Endothelial cell of umbilical vein (primary cell): Measurements from ENCODE around the gene SLC25A38. TPM values are rescaled to one million over a fixed set of nuclear protein-coding genes. Genes with fewer than 3 reads are reported as not detected.

Experiments
- BruUV-seq: library from RNA; stranded (reverse); fragments of 400-500 nt; replicated peaks from 2 replicates; lab custom pipeline; 2021; lab: Mats Ljungman, UMichigan
- CTCF ChIA-PET: fragments of 300-600, 350-600 bp; sonication (Branson Sonifier 250); formaldehyde crosslinking; loops from one replicate; lab custom pipeline; 2021; ENCODE audit warnings: antibody characterized with exemption, inconsistent platforms; lab: Charles Lee
- POLR2A ChIA-PET: fragments of 300-600, 350-600 bp; sonication (Branson Sonifier 250); formaldehyde crosslinking; loops from one replicate; lab custom pipeline; 2021; ENCODE audit warnings: antibody characterized with exemption, inconsistent platforms; lab: Charles Lee
- DNase-seq: peaks from one replicate; pipeline ENCODE4 v3.0.0-alpha.2; 2011; ENCODE audit warnings: low read depth, low spot score
- FAIRE-seq: peaks from 2 replicates; lab custom pipeline; 2011; peaks lifted over from hg19 to GRCh38; lab: Jason Lieb, UNC
- H2AFZ ChIP-seq: 2 replicates; pipeline ENCODE4 v1.6.0; 2012; ENCODE audit warnings: low read depth, low read length, control low read depth, inconsistent platforms
- H3K27ac ChIP-seq: 2 replicates; pipeline ENCODE4 v1.5.1; 2011; ENCODE audit warnings: low read depth, mild to moderate bottlenecking, control low read depth, low read length, moderate library complexity; ENCODE audit not compliant: insufficient read depth
- H3K27me3 ChIP-seq, 2 experiments: 2 replicates each; pipeline versions ENCODE4 v1.6.0 to v1.6.1; 2011; ENCODE audit warnings: low read length in 2 of 2, mixed read lengths in 1 of 2; ENCODE audit not compliant: control insufficient read depth in 2 of 2, insufficient read depth in 2 of 2
- H3K36me3 ChIP-seq, 2 experiments: 2 replicates in 1 of 2; 3 replicates in 1 of 2; pipeline ENCODE4 v1.5.1; 2011; ENCODE audit warnings: low read length in 2 of 2, mild to moderate bottlenecking in 1 of 2, moderate library complexity in 1 of 2; ENCODE audit not compliant: control insufficient read depth in 2 of 2, insufficient read depth in 2 of 2; ENCODE audit errors: extremely low read depth in 1 of 2
- H3K4me1 ChIP-seq: 3 replicates; pipeline ENCODE4 v1.5.1; 2011; ENCODE audit warnings: mild to moderate bottlenecking, low read length; ENCODE audit not compliant: control insufficient read depth, insufficient read depth; ENCODE audit errors: extremely low read depth
- H3K4me2 ChIP-seq: 2 replicates; pipeline ENCODE4 v1.6.1; 2011; ENCODE audit warnings: low read length, control low read depth, mixed read lengths; ENCODE audit not compliant: insufficient read depth
- H3K4me3 ChIP-seq, 3 experiments: fragments of 200-600 bp in 1 of 3; sonication (generic), shearing (Covaris generic) in 1 of 3; replicated peaks in 1 of 3; 2 replicates each; pipeline ENCODE4 v1.5.1; 2011 to 2016; ENCODE audit warnings: control low read depth in 3 of 3, low read length in 3 of 3, mild to moderate bottlenecking in 2 of 3, inconsistent platforms in 1 of 3, low read depth in 1 of 3, moderate library complexity in 1 of 3; ENCODE audit not compliant: insufficient read depth in 1 of 3
- H3K79me2 ChIP-seq: 2 replicates; pipeline ENCODE4 v1.6.0; 2012; ENCODE audit warnings: low read length, inconsistent platforms; ENCODE audit not compliant: control insufficient read depth, insufficient read depth
- H3K9ac ChIP-seq: replicated peaks from 2 replicates; pipeline ENCODE3; 2011; ENCODE audit warnings: low read length, control low read depth; ENCODE audit not compliant: insufficient read depth; ENCODE audit errors: extremely low read depth
- H3K9me1 ChIP-seq: replicated peaks from 3 replicates; pipeline ENCODE4 v1.6.0; 2011; ENCODE audit warnings: mild to moderate bottlenecking, low read length; ENCODE audit not compliant: control insufficient read depth, insufficient read depth; ENCODE audit errors: extremely low read depth
- H3K9me3 ChIP-seq: replicated peaks from 2 replicates; pipeline ENCODE4 v1.5.1; 2012; ENCODE audit warnings: low read length, inconsistent platforms; ENCODE audit not compliant: control insufficient read depth, insufficient read depth
- H4K20me1 ChIP-seq: replicated peaks from 2 replicates; pipeline ENCODE3; 2011; ENCODE audit warnings: mild to moderate bottlenecking, low read length; ENCODE audit not compliant: control insufficient read depth, insufficient read depth; ENCODE audit errors: extremely low read depth
- CTCF ChIP-seq, 2 donors: IDR thresholded peaks; 1 replicate in 1 of 2; 2 replicates in 1 of 2; pipeline ENCODE4 v1.5.1; 2011; ENCODE audit warnings: low read length in 2 of 2, mild to moderate bottlenecking in 2 of 2, moderate library complexity in 2 of 2, control low read depth in 1 of 2, inconsistent platforms in 1 of 2, low read depth in 1 of 2; ENCODE audit not compliant: insufficient read depth in 1 of 2; ENCODE audit errors: extremely low read depth in 1 of 2
- EZH2 ChIP-seq: IDR thresholded peaks from 2 replicates; pipeline ENCODE4 v1.6.1; 2012; ENCODE audit warnings: borderline replicate concordance, low read depth, mild to moderate bottlenecking, moderate library complexity, low read length, inconsistent platforms; ENCODE audit not compliant: severe bottlenecking
- FOS ChIP-seq: IDR thresholded peaks from 2 replicates; pipeline ENCODE4 v1.6.1; 2011; ENCODE audit warnings: mild to moderate bottlenecking, low read length, moderate library complexity, borderline replicate concordance; ENCODE audit not compliant: insufficient read depth
- GATA2 ChIP-seq: IDR thresholded peaks from 2 replicates; pipeline ENCODE4 v1.7.0; 2011; ENCODE audit warnings: low read depth, mild to moderate bottlenecking, moderate library complexity, mixed read lengths, low read length; ENCODE audit not compliant: insufficient read length, insufficient read depth
- JUN ChIP-seq: IDR thresholded peaks from 2 replicates; pipeline ENCODE4 v1.6.1; 2011; ENCODE audit warnings: borderline replicate concordance, low read depth; ENCODE audit not compliant: insufficient read length, insufficient read depth
- MAX ChIP-seq: IDR thresholded peaks from 2 replicates; pipeline ENCODE4 v1.6.1; 2011; ENCODE audit not compliant: insufficient read depth, insufficient read length
- MYC ChIP-seq: IDR thresholded peaks from one replicate; pipeline ENCODE4 v1.6.1; 2011; ENCODE audit warnings: mild to moderate bottlenecking, low read depth, low read length
- POLR2A ChIP-seq: IDR thresholded peaks from 2 replicates; pipeline ENCODE4 v1.6.1; 2012; ENCODE audit warnings: low read depth, mild to moderate bottlenecking, control low read depth, low read length
- POLR2AphosphoS5 ChIP-seq: IDR thresholded peaks from 2 replicates; pipeline ENCODE4 v1.6.1; 2012; ENCODE audit warnings: low read depth, mild to moderate bottlenecking, control low read depth, low read length, moderate library complexity; ENCODE audit not compliant: insufficient read depth
- dilution Hi-C: fragments of 300-500 bp; cut with MboI; formaldehyde crosslinking; loops from one replicate; pipeline ENCODE4 v1.15.0; 2019; ENCODE audit warnings: low sequenced_read_pairs; ENCODE audit not compliant: extremely low pct_ligation_motif_present
- intact Hi-C: fragments of 100-400 bp; cut with micrococcal nuclease; formaldehyde crosslinking; loops from one replicate; pipeline ENCODE4 v1.10.0; 2022
- polyA plus RNA-seq, 4 experiments: library from polyadenylated mRNA; depleted of rRNA in 3 of 4; stranded (reverse) in 3 of 4; unstranded in 1 of 4; fragments of >200 nt; gene quantifications; 2 replicates each; pipeline versions ENCODE4 v1.2.1 to v1.2.3, GENCODE V29; 2011 to 2012; ENCODE audit warnings: missing spikeins in 1 of 4
- total RNA-seq: library from RNA; stranded (reverse); gene quantifications from 2 replicates; pipeline ENCODE4 v1.2.3, GENCODE V29; 2021

SLC25A38 gene
- total and polyA plus RNA-seq, 2 donors (not counting 3 experiments of a cell fraction or from before 2014, with no cell fraction given): 20.0 to 31.1 TPM

- intact Hi-C loops: no loop called here
- TF ChIP-seq POLR2AphosphoS5 (no peak), GATA2 (no peak), POLR2A (no peak), EZH2 (no peak), CTCF (IDR thresholded peaks at IDR 0.05; ENCODE audit: extremely low read depth in 1 of 2, insufficient read depth in 1 of 2, low read depth in 1 of 2, low read length in 2 of 2) (no peak), JUN (no peak), FOS (peak; percentile 35), MYC (no peak), MAX (no peak)
- Histone ChIP-seq H3K9me1 (no peaks in the 10 kb centered on the region), H3K36me3 (no peaks in the 10 kb centered on the region), H3K79me2 (no peaks in the 10 kb centered on the region), H3K27me3 (no peaks in the 10 kb centered on the region), H3K4me1 (peaks cover 15% of the 10 kb centered on the region), H3K9ac (no peak overlapping the region), H3K27ac (no peak overlapping the region), H4K20me1 (no peaks in the 10 kb centered on the region), H3K4me3 (no peak overlapping the region), H2AFZ (peak overlapping the region; percentile 15), H3K9me3 (no peaks in the 10 kb centered on the region), H3K4me2 (peak overlapping the region; percentile 4)
- dilution Hi-C loops: no loop called here
- no TSS peak for BruUV-seq
- FAIRE-seq: peak; percentile 89
- DNase-seq: peak; percentile 76
- POLR2A ChIA-PET: no interaction called here
- CTCF ChIA-PET: interaction anchor here (0.9 to 1.0 kb wide), 3 partner anchors 13 to 17 kb away, joined by 3 read pairs; no protein-coding TSS in a partner anchor
Observed at GRCh38 chr3:39433642-39434041, 50.5 kb downstream of the SLC25A38 start.
